B cell (primary cell): ENCODE measurements around the gene PYGO1.

ENCODE experiments used
- EZH2 ChIP-seq: IDR thresholded peaks from 2 replicates; pipeline ENCODE4 v1.6.1; 2012; ENCODE audit warnings: borderline replicate concordance, low read depth, mild to moderate bottlenecking, moderate library complexity, low read length; ENCODE audit not compliant: insufficient read depth, poor library complexity, severe bottlenecking
- TF ChIP-seq, protein P1 (sequence below): fragments of 200-600 bp; IDR thresholded peaks from one replicate; pipeline ENCODE4 v1.8.0; 2022; ENCODE audit warnings: antibody characterized with exemption, mild to moderate bottlenecking

DNA sequence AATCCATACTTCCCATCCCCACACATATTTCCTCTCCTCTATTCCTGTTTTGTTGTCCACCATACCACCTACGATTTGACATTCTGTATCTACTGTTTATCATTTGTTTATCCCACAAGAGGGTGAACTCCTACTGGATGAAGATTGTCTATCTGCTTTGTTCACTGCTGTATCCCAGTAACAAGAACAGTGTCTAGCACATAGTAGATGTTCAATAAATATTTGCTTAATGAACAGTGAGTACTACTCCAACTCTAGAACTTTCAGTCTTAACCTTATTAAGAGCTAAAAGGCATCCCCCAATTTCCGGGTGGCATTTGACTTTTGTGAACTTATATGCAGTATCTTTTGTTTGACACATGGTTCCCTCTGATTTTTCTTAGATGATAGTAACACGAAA lies 1.3 kb downstream of the PYGO1 start:
- TF ChIP-seq, protein P1, sequence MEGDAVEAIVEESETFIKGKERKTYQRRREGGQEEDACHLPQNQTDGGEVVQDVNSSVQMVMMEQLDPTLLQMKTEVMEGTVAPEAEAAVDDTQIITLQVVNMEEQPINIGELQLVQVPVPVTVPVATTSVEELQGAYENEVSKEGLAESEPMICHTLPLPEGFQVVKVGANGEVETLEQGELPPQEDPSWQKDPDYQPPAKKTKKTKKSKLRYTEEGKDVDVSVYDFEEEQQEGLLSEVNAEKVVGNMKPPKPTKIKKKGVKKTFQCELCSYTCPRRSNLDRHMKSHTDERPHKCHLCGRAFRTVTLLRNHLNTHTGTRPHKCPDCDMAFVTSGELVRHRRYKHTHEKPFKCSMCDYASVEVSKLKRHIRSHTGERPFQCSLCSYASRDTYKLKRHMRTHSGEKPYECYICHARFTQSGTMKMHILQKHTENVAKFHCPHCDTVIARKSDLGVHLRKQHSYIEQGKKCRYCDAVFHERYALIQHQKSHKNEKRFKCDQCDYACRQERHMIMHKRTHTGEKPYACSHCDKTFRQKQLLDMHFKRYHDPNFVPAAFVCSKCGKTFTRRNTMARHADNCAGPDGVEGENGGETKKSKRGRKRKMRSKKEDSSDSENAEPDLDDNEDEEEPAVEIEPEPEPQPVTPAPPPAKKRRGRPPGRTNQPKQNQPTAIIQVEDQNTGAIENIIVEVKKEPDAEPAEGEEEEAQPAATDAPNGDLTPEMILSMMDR: no peak
- TF ChIP-seq EZH2: no peak
